Stimulated activated effector memory CD8-positive, alpha-beta T cell treated with anti-CD3 and anti-CD28 coated beads, Interleukin-12 subunit alpha, Interleukin-12 subunit beta, amount 100 ng/mL, for 72 hours (primary cell): ENCODE measurements around the gene TUBA1B.

Experiments used
- ATAC-seq: fragments of 150-1000 bp; cut with Tn5 transposase; 2 replicates; pipeline ENCODE4 v1.10.0; 2021
- DNase-seq, 2 donors: peaks; one replicate each; pipeline ENCODE4 v3.0.0; 2021 to 2022; ENCODE audit warnings: low spot score in 2 of 2
- H3K27ac Mint-ChIP-seq: one replicate; pipeline ENCODE4 v1.8.0; 2022; ENCODE audit warnings: mild to moderate bottlenecking, mixed read lengths
- H3K36me3 Mint-ChIP-seq: one replicate; pipeline ENCODE4 v1.8.0; 2022; ENCODE audit warnings: mild to moderate bottlenecking, mixed read lengths
- H3K4me1 Mint-ChIP-seq: one replicate; pipeline ENCODE4 v1.8.0; 2022; ENCODE audit warnings: mixed read lengths
- H3K4me3 Mint-ChIP-seq: one replicate; pipeline ENCODE4 v1.8.0; 2022; ENCODE audit warnings: mild to moderate bottlenecking, mixed read lengths
- H3K9me3 Mint-ChIP-seq: one replicate; pipeline ENCODE4 v1.8.0; 2022; ENCODE audit warnings: mixed read lengths

TUBA1B gene

DNA sequence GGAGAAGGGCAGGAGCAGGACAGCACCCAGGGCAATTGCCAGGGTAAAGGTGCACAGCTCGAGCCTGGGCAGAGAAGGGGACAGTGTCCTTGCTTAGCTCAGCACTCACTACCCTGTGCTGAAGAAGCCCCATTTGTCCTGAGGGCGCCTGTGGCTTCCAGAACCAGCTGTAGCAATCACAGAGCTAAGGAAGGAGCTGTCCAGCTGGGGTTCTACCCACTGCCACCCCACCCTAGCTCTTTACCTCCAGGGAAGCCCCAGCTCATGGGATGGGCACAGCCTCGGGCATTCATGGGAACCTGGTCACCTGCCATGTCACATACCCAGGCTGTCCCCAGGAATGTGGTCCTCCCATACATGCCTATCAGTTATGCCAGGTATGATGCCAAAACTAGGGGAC, 26.4 kb downstream of the TUBA1B start:
- H3K4me3 Mint-ChIP-seq: no peak overlapping the region
- DNase-seq (no peak), ATAC-seq (no peak)
- peaks cover 54% of the 10 kb centered on the region for H3K36me3 Mint-ChIP-seq
- H3K27ac Mint-ChIP-seq: no peak overlapping the region
- peaks cover 22% of the 10 kb centered on the region for H3K4me1 Mint-ChIP-seq
- H3K9me3 Mint-ChIP-seq: no peaks in the 10 kb centered on the region

DNA sequence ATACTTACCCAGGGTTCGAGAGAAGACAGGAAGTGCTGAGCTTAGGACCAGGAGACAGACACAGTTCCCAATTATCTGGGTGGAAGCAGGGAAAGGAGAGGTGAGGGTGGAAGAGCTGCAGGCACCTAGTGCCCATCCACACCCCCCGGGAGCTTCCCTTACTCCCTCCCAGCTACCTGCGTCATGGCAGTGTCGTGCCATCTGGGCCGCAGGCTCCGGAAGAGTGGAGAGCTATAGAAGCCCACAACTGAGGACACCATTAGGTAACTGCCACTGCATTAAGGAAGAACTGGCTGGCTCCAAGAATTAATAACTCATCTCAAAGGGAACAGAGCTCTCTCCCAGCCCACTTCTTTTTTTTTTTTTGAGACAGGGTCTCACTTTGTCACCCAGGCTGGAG, 30.8 kb downstream of the TUBA1B start:
- DNase-seq: no peak
- Mint-ChIP-seq H3K4me1 (no peaks in the 10 kb centered on the region), H3K36me3 (peaks cover 70% of the 10 kb centered on the region), H3K9me3 (no peaks in the 10 kb centered on the region), H3K4me3 (no peak overlapping the region), H3K27ac (no peak overlapping the region)
- ATAC-seq: no peak

DNA sequence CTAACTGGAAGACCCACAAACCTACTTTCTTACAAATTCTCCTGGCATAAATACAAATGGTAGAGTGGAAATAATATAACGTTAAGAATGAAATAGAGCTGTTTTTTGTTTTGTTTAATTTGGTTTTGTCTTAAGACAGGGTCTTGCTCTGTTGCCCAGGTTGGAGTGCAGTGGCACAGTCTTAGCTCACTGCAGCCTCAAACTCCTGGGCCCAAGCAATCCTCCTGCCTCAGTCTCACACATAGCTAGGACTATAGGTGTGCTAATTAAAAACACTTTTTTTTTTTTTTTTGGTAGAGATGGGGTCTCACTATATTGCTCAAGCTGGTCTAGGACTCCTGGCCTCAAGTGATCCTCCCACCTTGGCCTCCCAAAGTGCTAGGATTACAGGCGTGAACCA, 32.5 kb downstream of the TUBA1B start:
- DNase-seq (no peak), ATAC-seq (no peak)
- peaks cover 56% of the 10 kb centered on the region for H3K36me3 Mint-ChIP-seq
- H3K4me1 Mint-ChIP-seq: peaks cover 8% of the 10 kb centered on the region
- no peak overlapping the region for H3K4me3 Mint-ChIP-seq
- no peaks in the 10 kb centered on the region for H3K9me3 Mint-ChIP-seq
- H3K27ac Mint-ChIP-seq: no peak overlapping the region

DNA sequence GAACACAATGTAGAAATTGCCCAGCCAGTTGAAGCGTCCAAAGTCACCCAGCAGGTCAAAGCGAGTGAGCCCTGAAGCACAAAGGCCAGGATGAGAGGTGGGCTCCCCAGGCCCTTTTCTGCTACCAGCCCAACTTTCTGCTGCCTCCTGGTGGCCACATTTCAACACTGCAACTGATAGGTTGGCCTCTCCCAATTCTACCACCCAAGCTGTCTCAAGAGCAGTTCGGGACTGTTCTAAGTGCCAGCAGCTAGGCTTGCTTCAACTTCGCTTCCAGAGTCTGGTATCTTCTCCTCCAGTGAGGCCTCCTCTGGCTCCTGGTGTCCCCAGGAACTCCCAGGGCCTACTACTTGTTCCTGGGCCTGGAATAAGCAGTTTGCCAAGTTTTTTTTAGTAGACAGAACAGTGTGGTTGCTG, 33.2 kb downstream of the TUBA1B start:
- Mint-ChIP-seq H3K27ac (no peak overlapping the region), H3K36me3 (peaks cover 52% of the 10 kb centered on the region), H3K4me3 (no peak overlapping the region), H3K4me1 (peaks cover 11% of the 10 kb centered on the region), H3K9me3 (no peaks in the 10 kb centered on the region)
- peak; percentile 59 for ATAC-seq
- DNase-seq: peak; percentile 48 to 78

- no peak overlapping the region for H3K27ac Mint-ChIP-seq
- no peaks in the 10 kb centered on the region for H3K9me3 Mint-ChIP-seq
- H3K36me3 Mint-ChIP-seq: peaks cover 52% of the 10 kb centered on the region
- peaks cover 12% of the 10 kb centered on the region for H3K4me1 Mint-ChIP-seq
- no peak overlapping the region for H3K4me3 Mint-ChIP-seq
- DNase-seq: no peak
- no peak for ATAC-seq
These were observed 33.8 kb downstream of the TUBA1B start for GRCh38 chr12:49097381-49097780.

DNA sequence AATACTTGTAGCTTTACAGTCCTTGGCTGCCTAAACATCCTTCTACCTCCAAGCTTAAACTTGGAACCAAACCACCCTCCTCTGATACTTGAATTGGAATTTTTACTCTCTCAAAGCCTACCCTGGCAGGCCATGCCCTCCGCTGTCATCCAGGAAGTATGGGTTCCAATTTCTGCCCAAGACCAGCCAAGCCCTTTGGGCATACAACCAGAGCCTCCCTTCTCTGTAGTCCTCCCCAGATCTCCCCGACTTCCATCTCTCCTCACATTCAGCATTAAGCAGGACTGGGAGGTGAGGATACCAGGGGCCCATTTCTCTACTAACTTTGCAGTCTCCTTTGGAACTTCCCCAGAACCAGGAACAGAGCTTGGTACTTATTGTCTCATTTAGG, 36.2 kb downstream of the TUBA1B start:
- H3K36me3 Mint-ChIP-seq: peaks cover 32% of the 10 kb centered on the region
- H3K4me3 Mint-ChIP-seq: peak overlapping the region; percentile 9
- DNase-seq: no peak
- no peak overlapping the region for H3K27ac Mint-ChIP-seq
- ATAC-seq: no peak
- peaks cover 33% of the 10 kb centered on the region for H3K4me1 Mint-ChIP-seq
- no peaks in the 10 kb centered on the region for H3K9me3 Mint-ChIP-seq

- peaks cover 26% of the 10 kb centered on the region for H3K36me3 Mint-ChIP-seq
- H3K4me3 Mint-ChIP-seq: peak within 1 kb of the TSS; percentile 9
- H3K9me3 Mint-ChIP-seq: no peaks in the 10 kb centered on the region
- H3K27ac Mint-ChIP-seq: no peak within 1 kb of the TSS
- no peak for ATAC-seq
- no peak for DNase-seq
- H3K4me1 Mint-ChIP-seq: peaks cover 38% of the 10 kb centered on the region
These were observed 36.8 kb downstream of the TUBA1B start, which contains the start of gene DHH for GRCh38 chr12:49094160-49094974. Gene DHH, minus strand, starts transcription at chr12:49094801. Its CDS starts 289 bp downstream, at chr12:49094512.

DNA sequence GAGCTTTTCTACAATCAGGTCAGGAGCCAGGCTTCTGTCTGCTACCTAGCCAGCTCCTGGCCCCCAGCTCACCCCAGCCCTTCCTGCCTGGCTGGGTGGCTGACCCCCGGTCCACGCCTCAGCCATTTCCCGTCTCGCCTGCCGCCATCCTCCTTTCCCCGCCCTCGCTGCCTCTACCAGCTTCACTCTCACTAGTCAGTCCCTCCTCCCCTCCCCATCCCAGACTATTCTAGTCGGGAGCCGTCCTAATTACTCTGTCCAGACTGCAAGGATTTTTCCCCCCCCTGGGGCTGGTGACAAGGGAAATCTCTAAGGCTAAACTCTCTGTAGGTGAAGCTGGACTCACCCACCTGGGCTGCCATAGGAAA, 37.4 kb downstream of the TUBA1B start:
- Mint-ChIP-seq H3K4me3 (peak overlapping the region; percentile 9), H3K4me1 (peaks cover 41% of the 10 kb centered on the region), H3K9me3 (no peaks in the 10 kb centered on the region), H3K27ac (no peak overlapping the region), H3K36me3 (peaks cover 20% of the 10 kb centered on the region)
- ATAC-seq (no peak), DNase-seq (no peak)

DNA sequence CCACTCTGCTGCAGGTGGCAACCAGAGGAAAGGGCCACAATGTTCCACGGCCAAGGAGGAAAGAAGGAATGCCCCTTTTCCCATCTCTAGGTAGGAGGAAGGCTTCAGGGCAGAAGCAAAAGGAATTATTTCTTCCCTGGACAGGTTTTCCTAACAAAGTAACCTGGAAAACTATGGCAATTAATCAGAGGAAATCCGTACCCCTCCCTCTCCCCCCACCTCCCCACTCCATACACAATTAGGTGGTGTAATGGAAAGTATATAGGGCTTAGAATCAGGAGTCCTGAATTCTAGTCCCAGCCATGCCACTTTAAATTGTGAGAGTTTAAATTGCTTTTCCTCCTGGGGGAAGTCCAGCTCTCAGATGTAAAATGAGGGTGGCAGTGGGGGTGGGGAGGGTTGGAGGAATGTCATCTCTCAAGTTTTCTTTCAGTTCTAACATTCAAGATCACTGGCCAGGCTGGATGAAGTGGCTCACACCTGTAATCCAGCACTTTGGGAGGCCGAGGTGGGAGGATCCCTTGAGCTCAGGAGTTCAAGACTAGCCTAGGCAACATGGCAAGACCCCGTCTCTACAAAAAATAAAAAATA, 38.3 kb downstream of the TUBA1B start:
- H3K27ac Mint-ChIP-seq: no peak overlapping the region
- peaks cover 50% of the 10 kb centered on the region for H3K4me1 Mint-ChIP-seq
- ATAC-seq (no peak), DNase-seq (no peak)
- H3K4me3 Mint-ChIP-seq: no peak overlapping the region
- H3K36me3 Mint-ChIP-seq: peaks cover 17% of the 10 kb centered on the region
- no peaks in the 10 kb centered on the region for H3K9me3 Mint-ChIP-seq

DNA sequence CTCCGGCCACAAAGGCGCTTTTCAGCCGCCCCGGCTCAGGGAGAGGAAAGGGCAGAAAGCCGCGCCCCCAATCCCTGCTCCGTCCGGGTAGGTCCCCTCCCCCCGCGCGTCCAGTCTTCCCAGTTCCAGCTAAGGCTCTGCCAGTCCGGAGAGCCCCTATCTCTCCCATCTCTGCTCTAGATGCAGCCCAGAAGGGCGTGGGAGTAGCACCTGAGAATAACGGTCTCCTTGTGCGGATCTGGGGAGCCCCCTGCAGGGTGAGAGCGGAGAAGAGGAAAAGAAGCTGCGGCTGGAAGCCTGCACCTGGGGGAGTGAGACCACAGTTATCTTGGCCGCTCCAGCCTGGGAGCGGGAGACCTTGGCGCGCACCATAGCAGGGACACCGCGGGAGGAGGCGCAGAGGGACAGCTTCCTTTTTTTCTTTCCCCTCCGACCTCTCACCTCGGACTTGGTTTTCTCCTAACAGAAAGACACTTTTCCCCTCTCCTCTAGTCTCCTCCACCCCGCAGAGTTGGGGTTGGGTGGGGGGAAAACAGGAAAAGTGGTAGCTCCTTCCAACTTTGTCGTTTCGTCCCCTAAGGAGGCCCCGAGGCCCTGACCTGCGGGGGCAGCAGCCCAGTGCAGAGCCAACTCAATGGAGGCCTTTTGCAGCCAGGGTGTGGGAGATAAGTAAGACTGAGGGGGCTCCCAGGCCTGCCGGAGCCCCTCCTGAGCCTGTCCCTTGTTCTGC, 38.9 kb downstream of the TUBA1B start:
- peak in 1 of 2 donors; percentile 79 for DNase-seq
- peaks cover 56% of the 10 kb centered on the region for H3K4me1 Mint-ChIP-seq
- H3K27ac Mint-ChIP-seq: no peak overlapping the region
- ATAC-seq: peak; percentile 23
- peaks cover 12% of the 10 kb centered on the region for H3K36me3 Mint-ChIP-seq
- peak overlapping the region; percentile 13 for H3K4me3 Mint-ChIP-seq
- H3K9me3 Mint-ChIP-seq: no peaks in the 10 kb centered on the region

DNA sequence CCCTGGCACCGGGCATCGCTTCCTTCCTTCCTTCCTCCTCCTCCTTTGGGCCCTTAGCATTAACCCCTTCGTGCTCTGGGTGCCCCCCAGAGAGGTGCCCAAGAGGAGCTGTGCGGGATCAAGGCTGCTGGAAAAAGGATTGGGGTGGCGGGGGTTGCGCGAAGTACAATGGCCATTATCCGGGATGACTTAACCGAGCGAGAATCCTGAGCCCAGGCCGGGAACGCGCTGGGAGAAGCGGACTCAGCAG, 39.4 kb downstream of the TUBA1B start:
- Mint-ChIP-seq H3K36me3 (peaks cover 10% of the 10 kb centered on the region), H3K27ac (no peak overlapping the region), H3K4me3 (peak overlapping the region; percentile 13), H3K4me1 (peaks cover 56% of the 10 kb centered on the region), H3K9me3 (no peaks in the 10 kb centered on the region)
- ATAC-seq (no peak), DNase-seq (no peak)

DNA sequence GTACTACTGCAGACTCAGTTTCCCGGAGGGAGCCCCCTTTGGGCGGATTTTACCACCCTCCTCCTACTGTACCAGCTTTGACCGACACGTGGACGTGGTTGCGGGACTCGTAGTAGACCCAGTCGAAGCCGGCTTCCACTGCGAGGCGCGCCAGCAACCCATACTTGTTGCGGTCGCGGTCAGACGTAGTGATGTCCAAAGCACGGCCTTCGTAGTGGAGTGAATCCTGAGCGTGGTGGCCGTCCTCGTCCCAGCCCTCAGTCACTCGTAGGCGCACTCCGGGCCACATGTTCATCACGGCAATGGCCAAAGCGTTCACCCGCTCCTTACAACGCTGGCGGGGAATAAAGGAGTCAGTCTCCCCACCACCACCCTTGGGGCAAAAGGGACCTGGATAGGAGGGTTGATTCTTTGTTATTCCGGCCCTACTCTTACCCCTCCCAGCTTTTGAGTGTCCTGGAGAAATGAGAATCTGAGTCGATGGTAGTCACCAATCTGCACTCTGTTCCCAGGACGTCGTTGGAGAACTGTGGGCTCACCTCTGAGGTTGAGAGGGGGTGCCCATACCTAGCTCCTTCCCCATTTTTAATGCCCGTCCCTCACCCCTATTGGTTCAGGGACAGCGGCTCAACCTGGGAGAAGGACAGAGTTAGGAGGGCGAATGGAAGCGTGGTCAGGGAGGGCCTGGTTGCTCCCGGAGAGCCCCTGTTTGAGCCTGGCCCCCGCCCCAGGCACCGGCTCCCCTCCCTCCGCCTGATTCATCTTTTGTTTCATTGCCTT, 39.9 kb downstream of the TUBA1B start:
- H3K4me1 Mint-ChIP-seq: peaks cover 56% of the 10 kb centered on the region
- no peak for DNase-seq
- ATAC-seq: no peak
- H3K9me3 Mint-ChIP-seq: no peaks in the 10 kb centered on the region
- peaks cover 5% of the 10 kb centered on the region for H3K36me3 Mint-ChIP-seq
- peak overlapping the region; percentile 65 for H3K4me3 Mint-ChIP-seq
- H3K27ac Mint-ChIP-seq: peak overlapping the region; percentile 40

DNA sequence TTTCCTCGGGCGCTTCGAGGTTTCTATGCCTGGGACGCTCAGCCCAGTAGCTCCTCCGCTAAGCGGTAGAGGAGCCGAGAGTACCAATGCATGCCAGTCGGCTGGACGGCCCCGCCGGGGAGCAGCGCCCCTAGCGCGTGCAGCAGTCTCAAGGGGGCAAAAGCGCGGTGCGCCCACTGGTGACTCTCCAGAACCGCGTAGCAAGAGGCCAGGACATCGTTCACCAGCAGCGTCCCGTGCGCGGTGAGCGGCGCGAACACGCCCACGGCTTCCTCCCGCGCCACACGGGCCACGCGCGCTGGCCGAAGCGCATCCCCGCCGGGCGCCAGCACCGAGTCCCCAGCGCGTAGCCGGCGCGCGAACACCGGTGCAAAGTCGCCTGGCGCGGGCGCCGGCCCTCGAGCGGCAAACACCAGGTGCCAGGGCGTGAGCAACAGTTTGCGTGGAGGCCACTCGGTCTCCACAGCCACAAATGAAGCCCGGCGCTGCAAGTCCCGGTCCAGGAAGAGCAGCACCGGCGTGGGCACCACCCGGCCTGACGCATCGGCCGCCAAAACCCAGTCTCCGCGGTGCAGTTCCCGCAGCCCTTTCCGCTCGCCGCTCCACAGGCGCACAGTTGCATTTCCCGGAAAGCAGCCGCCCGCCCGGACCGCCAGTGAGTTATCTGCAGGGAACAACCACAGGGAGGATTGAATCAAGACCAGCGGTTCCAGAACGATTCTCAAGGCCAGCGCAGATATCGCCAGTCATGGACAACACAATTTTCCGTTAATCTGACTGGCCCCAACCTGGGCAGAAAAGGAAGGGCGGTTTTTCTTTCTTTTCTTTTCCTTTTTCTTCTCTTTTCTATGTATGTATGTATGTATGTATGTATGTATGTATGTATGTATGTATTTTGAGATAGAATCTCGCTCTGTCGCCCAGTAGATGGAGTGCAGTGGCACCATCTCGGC, 41.1 kb downstream of the TUBA1B start:
- DNase-seq (peak in 1 of 2 donors; percentile 68), ATAC-seq (peak; percentile 40)
- Mint-ChIP-seq H3K36me3 (no peaks in the 10 kb centered on the region), H3K4me3 (peak overlapping the region; percentile 65), H3K27ac (no peak overlapping the region), H3K9me3 (no peaks in the 10 kb centered on the region), H3K4me1 (peaks cover 56% of the 10 kb centered on the region)

GRCh38 chr12:49088932-49089330, 42.3 kb downstream of the TUBA1B start:
- Mint-ChIP-seq H3K27ac (no peak overlapping the region), H3K4me3 (peak overlapping the region; percentile 41), H3K36me3 (no peaks in the 10 kb centered on the region), H3K9me3 (no peaks in the 10 kb centered on the region), H3K4me1 (peaks cover 50% of the 10 kb centered on the region)
- no peak for DNase-seq
- ATAC-seq: no peak
